Fibroblast of lung (primary cell): ENCODE data around the gene BUD13. TPM values are rescaled to one million over a fixed set of nuclear protein-coding genes. Genes with fewer than 3 reads are reported as not detected.
A peak's percentile ranks its signal among the peaks of the same experiment; 100 is the strongest.

ENCODE experiments used
- DNase-seq, 2 donors: peaks; one replicate each; pipeline versions ENCODE4 v3.0.0 to v3.0.0-alpha.2; 2010; ENCODE audit warnings: low read depth in 2 of 2
- H2AFZ ChIP-seq: 2 replicates; pipeline ENCODE4 v1.5.1; 2012; ENCODE audit warnings: low read length, control low read depth, inconsistent platforms
- H3K27ac ChIP-seq: 2 replicates; pipeline ENCODE4 v1.5.1; 2011; ENCODE audit warnings: low read length, control low read depth; ENCODE audit not compliant: insufficient read depth
- H3K27me3 ChIP-seq: 2 replicates; pipeline ENCODE4 v1.5.1; 2011; ENCODE audit warnings: mild to moderate bottlenecking, low read length; ENCODE audit not compliant: control insufficient read depth, insufficient read depth
- H3K36me3 ChIP-seq: 2 replicates; pipeline ENCODE4 v1.5.1; 2011; ENCODE audit warnings: low read length; ENCODE audit not compliant: control insufficient read depth, insufficient read depth
- H3K4me1 ChIP-seq: 2 replicates; pipeline ENCODE4 v1.5.1; 2011; ENCODE audit warnings: low read length; ENCODE audit not compliant: control insufficient read depth, insufficient read depth; ENCODE audit errors: extremely low read depth
- H3K4me2 ChIP-seq: 2 replicates; pipeline ENCODE4 v1.5.1; 2011; ENCODE audit warnings: low read length, control low read depth; ENCODE audit not compliant: insufficient read depth; ENCODE audit errors: extremely low read depth
- H3K4me3 ChIP-seq, 4 experiments: fragments of 200-600 bp in 1 of 4; sonication (generic) in 1 of 4; replicated peaks in 1 of 4; 2 replicates each; pipeline ENCODE4 v1.5.1; 2011 to 2016; ENCODE audit warnings: low read length in 4 of 4, low read depth in 3 of 4, mild to moderate bottlenecking in 3 of 4, control low read depth in 2 of 4, inconsistent platforms in 1 of 4, mixed read lengths in 1 of 4; ENCODE audit not compliant: insufficient read depth in 1 of 4; ENCODE audit errors: control extremely low read depth in 1 of 4
- H3K79me2 ChIP-seq: 2 replicates; pipeline ENCODE4 v1.5.1; 2012; ENCODE audit warnings: mild to moderate bottlenecking, low read length, inconsistent platforms; ENCODE audit not compliant: control insufficient read depth, insufficient read depth
- H3K9ac ChIP-seq: 2 replicates; pipeline ENCODE4 v1.5.1; 2011; ENCODE audit warnings: mild to moderate bottlenecking, low read length, control low read depth; ENCODE audit not compliant: insufficient read depth
- H3K9me3 ChIP-seq: 2 replicates; pipeline ENCODE4 v1.5.1; 2012; ENCODE audit warnings: low read depth, low read length; ENCODE audit not compliant: control insufficient read depth, insufficient read depth
- H4K20me1 ChIP-seq: 2 replicates; pipeline ENCODE4 v1.5.1; 2011; ENCODE audit warnings: low read length; ENCODE audit not compliant: control insufficient read depth, insufficient read depth; ENCODE audit errors: extremely low read depth
- EZH2 ChIP-seq: IDR thresholded peaks from 2 replicates; pipeline ENCODE4 v1.5.1; 2012; ENCODE audit warnings: low read length, control low read depth, mild to moderate bottlenecking; ENCODE audit errors: missing control alignments
- polyA minus RNA-seq: library from RNA; depleted of rRNA, polyadenylated mRNA; stranded (reverse); fragments of >200 nt; gene quantifications from 2 replicates; pipeline ENCODE4 v1.2.3, GENCODE V29; 2011; ENCODE audit warnings: low replicate concordance
- polyA plus RNA-seq, 2 donors: library from polyadenylated mRNA; depleted of rRNA in 1 of 2; stranded (reverse) in 1 of 2; unstranded in 1 of 2; fragments of >200 nt; gene quantifications; 2 replicates each; pipeline ENCODE4 v1.2.1, GENCODE V29; 2011 to 2012; ENCODE audit warnings: missing spikeins in 1 of 2
- total RNA-seq: library from RNA; depleted of rRNA; stranded (reverse); fragments of >200 nt; gene quantifications from 2 replicates; pipeline ENCODE4 v1.2.1, GENCODE V29; 2014
- TF ChIP-seq, protein P1 (sequence below), 2 donors: IDR thresholded peaks in 1 of 2; conservative IDR thresholded peaks in 1 of 2; 1 replicate in 1 of 2; 2 replicates in 1 of 2; pipeline ENCODE4 v1.5.1; 2011 to 2012; ENCODE audit warnings: low read length in 2 of 2, control low read depth in 1 of 2, inconsistent platforms in 1 of 2, low read depth in 1 of 2, mild to moderate bottlenecking in 1 of 2

The BUD13 gene, protein sequence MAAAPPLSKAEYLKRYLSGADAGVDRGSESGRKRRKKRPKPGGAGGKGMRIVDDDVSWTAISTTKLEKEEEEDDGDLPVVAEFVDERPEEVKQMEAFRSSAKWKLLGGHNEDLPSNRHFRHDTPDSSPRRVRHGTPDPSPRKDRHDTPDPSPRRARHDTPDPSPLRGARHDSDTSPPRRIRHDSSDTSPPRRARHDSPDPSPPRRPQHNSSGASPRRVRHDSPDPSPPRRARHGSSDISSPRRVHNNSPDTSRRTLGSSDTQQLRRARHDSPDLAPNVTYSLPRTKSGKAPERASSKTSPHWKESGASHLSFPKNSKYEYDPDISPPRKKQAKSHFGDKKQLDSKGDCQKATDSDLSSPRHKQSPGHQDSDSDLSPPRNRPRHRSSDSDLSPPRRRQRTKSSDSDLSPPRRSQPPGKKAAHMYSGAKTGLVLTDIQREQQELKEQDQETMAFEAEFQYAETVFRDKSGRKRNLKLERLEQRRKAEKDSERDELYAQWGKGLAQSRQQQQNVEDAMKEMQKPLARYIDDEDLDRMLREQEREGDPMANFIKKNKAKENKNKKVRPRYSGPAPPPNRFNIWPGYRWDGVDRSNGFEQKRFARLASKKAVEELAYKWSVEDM
- total RNA-seq (12.7 and 14.9 TPM in 2 replicates), polyA plus RNA-seq (13.0 and 16.8 TPM in 2 replicates), polyA minus RNA-seq (9.7 and 11.1 TPM in 2 replicates)
- 10.0 and 12.3 TPM in 2 replicates for polyA plus RNA-seq (2012)

DNA sequence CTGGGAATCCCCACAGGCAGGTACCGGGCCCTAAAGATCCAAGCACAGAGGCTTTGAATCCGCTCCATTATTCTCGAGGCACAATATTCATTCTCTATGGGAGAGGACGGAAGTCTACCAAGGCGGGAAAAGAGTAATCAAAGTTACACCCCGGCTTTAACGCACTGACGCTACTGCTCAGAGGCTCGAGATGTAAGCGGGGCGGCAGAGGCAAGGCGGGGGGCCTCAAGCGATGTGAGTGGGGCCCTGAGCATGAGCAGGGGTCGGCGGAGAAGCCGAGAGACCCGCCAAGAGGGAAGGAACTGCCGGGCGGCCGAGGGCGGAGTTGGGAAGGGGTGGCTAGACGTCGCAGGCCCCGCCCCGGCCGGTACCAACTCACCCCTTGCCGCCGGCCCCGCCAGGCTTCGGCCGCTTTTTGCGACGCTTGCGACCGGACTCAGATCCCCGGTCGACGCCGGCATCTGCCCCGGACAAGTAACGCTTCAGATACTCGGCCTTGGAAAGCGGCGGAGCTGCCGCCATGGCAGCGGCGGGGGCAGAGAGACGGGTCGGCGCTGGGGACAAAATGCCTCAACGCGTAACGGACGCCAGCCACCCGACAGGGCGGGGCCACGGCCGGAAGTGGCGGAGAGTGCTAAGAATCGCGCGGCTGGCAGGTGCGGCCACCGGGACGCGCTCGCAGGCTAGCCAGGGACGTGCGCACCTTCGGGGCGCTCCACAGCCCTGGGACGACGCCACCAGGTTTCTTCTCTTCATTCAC, at the start of gene BUD13:
Gene BUD13 (minus strand): TSS at position 545 of the 760 bp plus-strand sequence. CDS start 23 bp downstream, at position 522.
- Histone ChIP-seq H3K4me3 (peak within 1 kb of the TSS; percentile 93 to 99 (median 96)), H3K27ac (peak within 1 kb of the TSS; percentile 95), H3K9me3 (no peaks in the 10 kb centered on the region), H3K4me2 (peak within 1 kb of the TSS; percentile 96), H3K27me3 (no peaks in the 10 kb centered on the region), H3K79me2 (peaks cover 22% of the 10 kb centered on the region), H3K9ac (peak within 1 kb of the TSS; percentile 92), H2AFZ (peak within 1 kb of the TSS; percentile 87), H3K4me1 (peaks cover 7% of the 10 kb centered on the region), H3K36me3 (peaks cover 3% of the 10 kb centered on the region), H4K20me1 (no peaks in the 10 kb centered on the region)
- TF ChIP-seq, protein P1, sequence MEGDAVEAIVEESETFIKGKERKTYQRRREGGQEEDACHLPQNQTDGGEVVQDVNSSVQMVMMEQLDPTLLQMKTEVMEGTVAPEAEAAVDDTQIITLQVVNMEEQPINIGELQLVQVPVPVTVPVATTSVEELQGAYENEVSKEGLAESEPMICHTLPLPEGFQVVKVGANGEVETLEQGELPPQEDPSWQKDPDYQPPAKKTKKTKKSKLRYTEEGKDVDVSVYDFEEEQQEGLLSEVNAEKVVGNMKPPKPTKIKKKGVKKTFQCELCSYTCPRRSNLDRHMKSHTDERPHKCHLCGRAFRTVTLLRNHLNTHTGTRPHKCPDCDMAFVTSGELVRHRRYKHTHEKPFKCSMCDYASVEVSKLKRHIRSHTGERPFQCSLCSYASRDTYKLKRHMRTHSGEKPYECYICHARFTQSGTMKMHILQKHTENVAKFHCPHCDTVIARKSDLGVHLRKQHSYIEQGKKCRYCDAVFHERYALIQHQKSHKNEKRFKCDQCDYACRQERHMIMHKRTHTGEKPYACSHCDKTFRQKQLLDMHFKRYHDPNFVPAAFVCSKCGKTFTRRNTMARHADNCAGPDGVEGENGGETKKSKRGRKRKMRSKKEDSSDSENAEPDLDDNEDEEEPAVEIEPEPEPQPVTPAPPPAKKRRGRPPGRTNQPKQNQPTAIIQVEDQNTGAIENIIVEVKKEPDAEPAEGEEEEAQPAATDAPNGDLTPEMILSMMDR (conservative IDR thresholded peaks at IDR 0.05 in 1 of 2, IDR thresholded peaks at IDR 0.05 in 1 of 2; ENCODE audit: low read depth in 1 of 2, low read length in 2 of 2) = no peak
- DNase-seq = peak; percentile 78 to 80

GRCh38 chr11:116822575-116822974, 49.8 kb upstream of the BUD13 start:
- no peak for DNase-seq
- H4K20me1 ChIP-seq = no peaks in the 10 kb centered on the region
- no peak overlapping the region for H3K4me2 ChIP-seq
- no peak overlapping the region for H3K9ac ChIP-seq
- TF ChIP-seq, protein P1 (conservative IDR thresholded peaks at IDR 0.05 in 1 of 2, IDR thresholded peaks at IDR 0.05 in 1 of 2; ENCODE audit: low read depth in 1 of 2, low read length in 2 of 2) = no peak
- no peak for TF ChIP-seq EZH2
- H3K79me2 ChIP-seq = no peaks in the 10 kb centered on the region
- peaks cover 5% of the 10 kb centered on the region for H3K27me3 ChIP-seq
- no peak overlapping the region for H3K27ac ChIP-seq
- no peaks in the 10 kb centered on the region for H3K36me3 ChIP-seq
- H3K4me1 ChIP-seq = no peaks in the 10 kb centered on the region
- no peak overlapping the region for H2AFZ ChIP-seq
- no peak overlapping the region for H3K4me3 ChIP-seq
- H3K9me3 ChIP-seq = no peaks in the 10 kb centered on the region
